Measurements from ENCODE around the gene ADAMTS14.

DNA sequence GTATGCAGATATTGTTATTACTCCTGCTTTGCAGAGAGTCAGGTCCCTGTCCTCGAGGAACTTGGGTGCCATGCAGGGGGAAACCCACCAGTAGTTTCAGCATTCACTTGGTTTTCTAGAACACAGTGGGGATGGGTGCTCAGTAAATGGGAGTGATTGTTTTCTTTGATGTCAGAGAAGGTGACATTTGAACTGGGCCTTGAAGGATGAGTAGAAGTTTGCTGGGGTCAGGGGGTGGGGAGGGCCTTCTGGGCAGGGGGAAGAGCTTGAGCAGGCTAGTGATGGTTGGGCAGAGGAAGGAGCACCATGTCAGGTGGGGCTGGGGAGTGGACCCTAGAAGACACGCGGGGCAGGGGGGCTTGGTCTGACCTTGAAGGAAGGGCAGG, 5.9 kb downstream of the ADAMTS14 start:
- no peak for TF ChIP-seq CTCF (IDR thresholded peaks at IDR 0.05; ENCODE audit: borderline replicate concordance, extremely low read depth, low read length, poor library complexity, severe bottlenecking)
- TF ChIP-seq EZH2 (IDR thresholded peaks at IDR 0.05; ENCODE audit: borderline replicate concordance, low read depth, low read length, severe bottlenecking) = no peak
